WI38 (cell line): ENCODE results near the gene OSBPL7.

Source experiments
- H3K4me3 ChIP-seq: 2 replicates; pipeline ENCODE4 v1.5.1; 2011; ENCODE audit warnings: low read depth, mild to moderate bottlenecking, control low read depth, low read length
- TF ChIP-seq, protein P1 (sequence below): IDR thresholded peaks from 2 replicates; pipeline ENCODE4 v1.5.1; 2012; ENCODE audit warnings: low read depth, mild to moderate bottlenecking, control low read depth, low read length

OSBPL7 gene

DNA sequence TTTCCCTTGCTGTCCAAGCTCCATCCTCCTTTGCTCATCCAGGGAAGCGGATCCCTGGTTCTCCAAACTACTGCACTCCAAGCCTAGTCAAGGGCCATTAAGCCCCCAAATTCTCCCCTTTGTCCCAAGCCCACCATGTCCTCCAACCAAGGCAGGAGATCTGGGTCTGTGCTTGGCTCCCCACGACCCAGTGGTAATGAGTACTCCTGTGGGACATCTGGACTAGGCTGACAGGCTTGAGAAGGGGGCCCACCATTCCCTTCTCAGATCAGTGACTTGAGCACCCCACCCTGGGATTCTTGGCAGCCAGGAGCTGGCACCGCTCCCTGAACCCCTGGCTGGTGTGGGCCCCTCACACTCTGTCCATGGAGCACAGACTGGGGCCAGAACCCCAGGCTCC, 17.1 kb downstream of the OSBPL7 start:
- TF ChIP-seq, protein P1, sequence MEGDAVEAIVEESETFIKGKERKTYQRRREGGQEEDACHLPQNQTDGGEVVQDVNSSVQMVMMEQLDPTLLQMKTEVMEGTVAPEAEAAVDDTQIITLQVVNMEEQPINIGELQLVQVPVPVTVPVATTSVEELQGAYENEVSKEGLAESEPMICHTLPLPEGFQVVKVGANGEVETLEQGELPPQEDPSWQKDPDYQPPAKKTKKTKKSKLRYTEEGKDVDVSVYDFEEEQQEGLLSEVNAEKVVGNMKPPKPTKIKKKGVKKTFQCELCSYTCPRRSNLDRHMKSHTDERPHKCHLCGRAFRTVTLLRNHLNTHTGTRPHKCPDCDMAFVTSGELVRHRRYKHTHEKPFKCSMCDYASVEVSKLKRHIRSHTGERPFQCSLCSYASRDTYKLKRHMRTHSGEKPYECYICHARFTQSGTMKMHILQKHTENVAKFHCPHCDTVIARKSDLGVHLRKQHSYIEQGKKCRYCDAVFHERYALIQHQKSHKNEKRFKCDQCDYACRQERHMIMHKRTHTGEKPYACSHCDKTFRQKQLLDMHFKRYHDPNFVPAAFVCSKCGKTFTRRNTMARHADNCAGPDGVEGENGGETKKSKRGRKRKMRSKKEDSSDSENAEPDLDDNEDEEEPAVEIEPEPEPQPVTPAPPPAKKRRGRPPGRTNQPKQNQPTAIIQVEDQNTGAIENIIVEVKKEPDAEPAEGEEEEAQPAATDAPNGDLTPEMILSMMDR: no peak
- no peak overlapping the region for H3K4me3 ChIP-seq

DNA sequence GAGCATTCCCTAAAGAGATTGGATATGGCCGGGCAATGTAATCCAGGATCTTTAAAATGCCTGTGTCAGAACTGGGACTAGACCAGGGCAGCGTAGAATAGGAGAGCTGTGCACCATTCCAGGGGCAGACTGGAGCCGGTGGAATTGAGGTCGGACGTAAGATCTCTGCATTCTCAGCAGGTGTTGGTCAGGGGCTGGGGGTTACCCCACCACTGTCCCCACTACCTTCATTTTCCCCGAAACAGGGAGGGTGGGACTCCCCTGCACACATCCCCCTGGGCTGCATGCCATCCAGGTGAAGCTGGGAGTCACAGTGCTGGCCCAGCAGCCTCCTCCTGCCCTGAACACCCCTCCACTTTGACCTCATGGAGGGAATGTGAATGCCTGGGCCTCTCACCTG, 17.8 kb downstream of the OSBPL7 start:
- TF ChIP-seq, protein P1: no peak

DNA sequence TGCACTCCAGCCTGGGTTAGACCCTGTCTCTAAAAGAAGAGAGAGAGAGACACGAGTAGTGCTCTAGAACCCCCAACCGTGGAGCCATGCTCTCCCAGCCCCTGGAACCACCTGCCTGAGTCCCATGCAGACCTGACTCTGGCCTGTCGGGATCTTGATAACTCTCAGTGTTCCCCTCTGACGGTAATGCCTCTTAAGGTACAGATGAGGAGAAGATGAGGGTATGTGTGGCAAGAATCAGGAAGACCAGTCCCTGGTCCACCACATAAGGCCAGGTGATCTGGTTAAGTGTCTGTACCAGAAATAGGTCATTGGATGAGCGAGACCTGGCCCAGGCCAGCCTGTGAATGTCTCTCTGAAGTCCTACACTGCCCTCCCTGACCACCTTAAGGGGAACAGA, 18.4 kb downstream of the OSBPL7 start:
- TF ChIP-seq, protein P1: no peak

More for the DNA sequence above, 17.8 kb downstream of the OSBPL7 start:
- no peak overlapping the region for H3K4me3 ChIP-seq

DNA sequence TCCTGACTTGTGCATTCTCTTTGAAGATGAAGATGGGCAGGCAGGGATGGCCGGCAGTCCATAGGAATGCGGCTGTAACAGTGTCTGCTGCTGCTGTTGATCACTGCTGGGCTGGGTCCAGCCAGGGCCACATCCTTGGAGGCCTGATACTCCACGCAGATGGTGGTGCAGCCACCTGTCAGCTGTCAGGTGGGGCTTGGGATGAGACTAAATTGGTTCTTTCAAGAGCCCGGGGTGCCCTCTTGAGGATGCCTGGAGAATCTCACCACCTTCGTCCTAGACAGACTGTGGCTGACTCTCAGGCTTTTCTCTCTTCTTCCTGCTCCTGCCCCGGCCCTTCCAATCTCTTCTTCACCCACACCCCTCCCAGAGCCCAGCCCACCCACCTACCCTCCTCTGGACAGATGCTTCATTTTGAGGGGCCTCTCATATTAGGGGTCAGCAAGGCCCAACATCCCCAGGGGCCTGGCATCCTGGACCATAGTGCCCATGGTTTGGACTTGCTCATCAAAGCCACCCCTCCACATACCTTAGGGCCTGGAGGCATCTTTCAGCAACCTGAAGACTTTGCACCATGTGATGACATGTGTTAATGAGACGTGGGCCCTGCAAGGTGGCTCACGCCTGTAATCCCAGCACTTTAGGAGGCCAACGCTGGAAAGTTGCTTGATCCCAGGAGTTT, 19.1 kb downstream of the OSBPL7 start:
- H3K4me3 ChIP-seq: no peak overlapping the region
- TF ChIP-seq, protein P1: peak; percentile 58

More for the DNA sequence above, 18.4 kb downstream of the OSBPL7 start:
- no peak overlapping the region for H3K4me3 ChIP-seq

DNA sequence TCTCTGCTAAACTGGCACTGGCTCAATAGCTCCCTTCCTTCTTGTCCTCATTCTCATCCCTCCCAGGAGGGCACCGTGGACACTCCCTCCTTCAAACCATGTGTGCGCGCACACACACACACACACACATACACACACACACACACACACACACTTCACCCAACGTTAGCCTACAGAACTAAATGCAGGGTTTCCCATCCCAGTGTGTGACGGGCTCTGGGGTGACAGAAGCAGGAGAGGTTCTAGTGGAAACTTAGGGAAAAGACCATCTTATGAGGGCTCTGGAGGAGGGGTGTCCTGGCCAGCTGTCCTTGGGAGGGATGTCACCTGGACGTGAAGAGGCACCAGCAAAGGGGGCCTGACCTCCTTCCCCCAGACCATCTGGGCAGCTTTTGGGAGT, 19.7 kb downstream of the OSBPL7 start:
- H3K4me3 ChIP-seq: no peak overlapping the region

DNA sequence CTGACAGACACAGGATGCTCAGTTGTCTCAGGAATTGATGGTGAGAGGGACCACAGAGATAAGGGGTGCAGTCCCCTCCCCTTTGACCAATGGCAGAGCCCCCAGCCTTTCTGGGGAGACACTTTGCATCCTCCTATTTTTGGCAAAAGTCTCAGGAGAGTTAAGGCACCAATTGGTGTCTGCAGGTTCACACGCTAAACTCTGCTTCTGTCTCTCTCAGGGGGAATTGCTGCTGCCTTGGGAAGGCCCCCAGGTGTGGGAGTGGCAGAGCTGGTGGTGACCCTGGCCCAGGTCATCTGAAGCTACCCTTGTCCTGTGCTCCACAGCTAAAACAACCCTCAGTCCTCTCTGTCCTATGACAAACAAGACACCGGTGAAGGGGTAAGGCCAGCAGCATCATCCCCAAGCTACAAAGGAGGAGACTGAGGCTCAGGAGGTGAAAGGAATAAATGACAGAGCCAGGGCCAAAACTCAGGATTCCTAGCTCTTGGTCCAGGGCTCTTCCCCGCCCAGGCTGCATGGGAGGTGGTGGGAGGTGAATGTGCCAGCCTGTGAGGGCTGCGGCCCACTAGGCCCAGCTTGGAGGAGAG, 20.3 kb downstream of the OSBPL7 start:
- TF ChIP-seq, protein P1: no peak
- no peak overlapping the region for H3K4me3 ChIP-seq

More for the DNA sequence above, 19.7 kb downstream of the OSBPL7 start:
- TF ChIP-seq, protein P1: no peak

DNA sequence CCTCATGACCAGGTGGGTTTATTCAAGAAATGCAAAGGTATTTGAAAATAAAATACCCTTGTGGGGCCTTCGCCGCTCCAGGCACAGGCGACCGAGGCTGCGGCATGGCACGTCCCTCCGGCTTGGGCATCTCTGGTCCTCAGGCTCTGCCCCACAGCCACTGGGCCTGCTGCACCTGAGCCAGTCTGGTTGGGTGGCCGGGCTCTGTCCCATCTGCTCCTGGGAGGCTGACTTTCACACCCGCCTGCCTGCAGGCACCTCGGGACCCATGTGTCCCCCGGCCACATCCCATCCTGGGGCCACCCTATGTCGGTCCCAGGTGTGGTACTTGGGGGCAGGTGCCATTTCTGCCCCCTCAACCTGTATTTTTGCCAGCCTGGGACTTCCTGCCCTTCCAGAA, 20.9 kb downstream of the OSBPL7 start:
- H3K4me3 ChIP-seq: no peak overlapping the region
- TF ChIP-seq, protein P1: no peak
